ENCODE measurements around the gene COG2.
"Not testable (repeated sequence)": the region's sequence is repeated elsewhere in the genome, so short reads cannot be mapped to it uniquely, and the experiment has no call there.

Gene COG2

DNA sequence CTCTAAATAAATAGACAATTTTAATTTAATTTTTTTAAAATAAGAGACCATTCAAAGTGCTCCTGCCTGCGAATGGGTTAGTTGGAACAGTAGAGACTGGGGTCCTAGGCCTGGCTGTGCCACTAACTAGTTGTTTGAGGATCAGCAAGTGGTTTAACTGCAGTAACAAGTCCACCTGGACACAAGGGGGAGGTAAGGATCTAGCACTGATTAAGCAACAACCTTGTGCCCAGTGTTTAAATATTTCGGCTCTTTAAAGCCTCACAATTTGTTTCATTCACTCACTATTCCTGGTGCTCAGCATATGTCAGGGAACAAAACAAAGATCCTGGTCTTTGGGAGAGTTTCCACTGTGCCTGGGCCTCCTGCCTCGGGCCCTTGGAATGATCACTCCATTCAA lies 73.2 kb downstream of the COG2 start:
- DNase-seq (ENCODE audit: low spot score): no peak

DNA sequence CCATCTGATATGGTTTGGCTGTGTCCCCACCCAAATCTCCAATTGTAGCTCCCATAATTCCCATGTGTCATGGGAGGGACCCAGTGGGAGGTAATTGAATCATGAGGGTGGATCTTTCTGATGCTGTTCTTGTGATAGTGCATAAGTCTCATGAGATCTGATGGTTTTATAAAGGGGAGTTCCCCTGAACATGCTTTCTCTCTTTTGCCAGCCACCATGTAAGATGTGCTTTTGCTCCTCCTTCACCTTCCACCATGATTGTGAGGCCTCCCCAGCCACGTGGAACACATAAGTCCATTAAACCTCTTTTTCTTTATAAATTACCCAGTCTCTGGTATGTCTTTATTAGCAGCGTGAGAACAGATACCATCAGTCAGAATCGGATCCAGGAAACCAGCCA lies 74.2 kb downstream of the COG2 start:
- DNase-seq (ENCODE audit: low spot score): not testable (repeated sequence)

- no peak for DNase-seq (ENCODE audit: low spot score)
Measured at GRCh38 chr1:230717251-230717650, 75.0 kb downstream of the COG2 start.

- DNase-seq (ENCODE audit: low spot score): not testable (repeated sequence)
Measured at GRCh38 chr1:230721849-230722522, 79.7 kb downstream of the COG2 start.

DNA sequence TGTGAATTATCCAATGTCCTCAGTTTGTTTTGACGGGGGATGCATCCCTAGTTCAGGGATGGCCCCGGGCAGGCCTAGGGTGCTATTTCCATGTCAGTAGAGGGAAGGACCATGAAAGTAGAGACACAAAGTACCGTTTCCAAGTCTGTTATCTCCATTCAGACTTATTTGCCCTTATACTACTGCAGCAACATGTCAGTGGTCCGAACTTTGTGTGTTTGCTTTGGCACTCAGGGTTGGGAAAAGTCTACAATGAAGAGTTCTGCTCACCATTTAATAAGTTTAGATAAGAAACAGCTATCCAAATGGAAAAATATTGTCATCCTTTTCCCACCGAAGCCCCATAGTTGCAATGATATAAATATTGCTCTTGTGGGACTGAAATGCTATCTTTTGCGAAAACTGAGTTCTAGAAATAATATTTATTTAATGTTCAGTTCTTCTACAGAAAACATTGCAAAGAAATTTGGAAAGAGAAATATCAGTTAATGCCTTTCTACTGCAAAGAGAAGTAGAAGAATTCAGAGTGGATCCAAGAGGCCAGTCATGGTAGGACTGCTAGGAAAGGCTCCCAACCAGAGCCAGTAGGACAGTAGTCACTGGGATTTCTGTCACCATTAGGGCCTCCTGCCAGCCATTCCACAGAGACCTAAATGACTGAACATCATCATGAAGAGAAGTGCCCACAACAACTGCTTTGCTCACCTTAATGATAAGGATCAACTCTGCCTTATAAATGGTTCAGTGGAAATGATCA lies 83.2 kb downstream of the COG2 start:
- no peak for DNase-seq (ENCODE audit: low spot score)

- no peak for DNase-seq (ENCODE audit: low spot score)
Measured at GRCh38 chr1:230728710-230729392, 86.6 kb downstream of the COG2 start.

GRCh38 chr1:230730977-230731376 lies 88.7 kb downstream of the COG2 start:
- DNase-seq (ENCODE audit: low spot score): no peak

DNA sequence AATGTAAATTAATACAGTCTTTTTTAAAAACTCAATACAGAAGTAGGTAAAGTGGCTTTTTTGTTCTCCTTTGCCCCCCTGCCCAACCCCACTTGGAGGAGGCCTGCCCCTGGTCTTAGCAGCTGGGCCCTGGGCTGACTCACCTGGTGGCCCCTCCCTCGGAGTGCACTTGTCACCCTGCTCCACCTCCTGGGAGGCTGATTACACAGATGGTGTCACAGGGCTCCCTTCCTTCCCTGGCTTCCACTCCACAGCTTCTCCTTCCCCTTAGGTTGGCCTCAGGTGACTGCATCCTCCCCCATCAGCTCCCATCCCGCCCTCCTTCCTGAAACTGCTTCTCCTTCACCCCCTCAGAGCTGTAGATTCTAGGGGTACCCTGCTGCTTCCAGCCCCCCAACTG lies 93.2 kb downstream of the COG2 start:
- DNase-seq (ENCODE audit: low spot score): no peak

- no peak for DNase-seq (ENCODE audit: low spot score)
Measured at GRCh38 chr1:230737622-230738262, 95.5 kb downstream of the COG2 start.

DNA sequence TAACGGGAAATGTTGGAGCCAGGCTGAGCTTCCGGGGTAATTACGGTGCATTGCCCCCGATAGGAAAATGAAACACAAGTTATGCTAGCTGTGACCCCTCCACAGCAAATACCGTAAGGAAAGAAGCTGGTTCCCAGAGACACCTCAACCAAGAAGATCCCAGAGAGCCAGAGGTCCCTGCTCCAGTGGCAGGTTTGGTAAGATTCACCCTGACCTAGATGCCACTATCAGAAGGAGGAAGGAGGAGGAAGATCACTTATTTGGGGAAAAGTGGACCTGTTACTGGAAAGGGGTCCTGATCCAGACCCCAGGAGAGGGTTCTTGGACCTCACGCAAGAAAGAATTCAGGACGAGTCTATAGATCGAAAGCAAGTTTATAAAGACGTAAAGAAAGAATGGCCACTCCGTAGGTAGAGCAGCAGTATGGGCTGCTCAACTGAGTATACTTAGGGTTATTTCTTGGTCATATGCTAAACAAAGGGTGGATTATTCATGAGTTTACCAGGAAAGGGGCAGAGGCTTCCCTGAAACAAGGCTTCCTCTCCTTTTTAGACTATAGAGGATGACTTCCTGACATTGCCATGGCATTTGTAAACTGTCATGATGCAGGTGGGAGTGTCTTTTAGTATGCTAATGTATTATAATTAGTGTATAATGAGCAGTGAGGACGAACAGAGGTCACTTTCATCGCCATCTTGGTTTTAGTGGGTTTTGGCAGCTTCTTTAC lies 97.4 kb downstream of the COG2 start:
- no peak for DNase-seq (ENCODE audit: low spot score)

Data from CD4-positive, alpha-beta T cell treated with Interleukin-6 at 100 ng/mL for 8 hours (primary cell).